Ovary (tissue), 3 donors: ENCODE results near the gene LILRA1.

Source experiments
- POLR2A ChIP-seq: fragments of 450-650 bp; IDR thresholded peaks from one replicate; pipeline ENCODE4 v1.6.1; 2017; ENCODE audit warnings: antibody characterized with exemption, mild to moderate bottlenecking, moderate library complexity
- TF ChIP-seq, protein P1 (sequence below), 3 donors: fragments of 450-650 bp in 2 of 3; fragments of 200-600 bp in 1 of 3; IDR thresholded peaks; one replicate each; pipeline versions ENCODE4 v1.5.1 to v1.8.0; 2016 to 2022; ENCODE audit warnings: antibody characterized with exemption in 3 of 3, mild to moderate bottlenecking in 1 of 3
- donor health status: DM: no; HTN: no; CAD: no.

DNA sequence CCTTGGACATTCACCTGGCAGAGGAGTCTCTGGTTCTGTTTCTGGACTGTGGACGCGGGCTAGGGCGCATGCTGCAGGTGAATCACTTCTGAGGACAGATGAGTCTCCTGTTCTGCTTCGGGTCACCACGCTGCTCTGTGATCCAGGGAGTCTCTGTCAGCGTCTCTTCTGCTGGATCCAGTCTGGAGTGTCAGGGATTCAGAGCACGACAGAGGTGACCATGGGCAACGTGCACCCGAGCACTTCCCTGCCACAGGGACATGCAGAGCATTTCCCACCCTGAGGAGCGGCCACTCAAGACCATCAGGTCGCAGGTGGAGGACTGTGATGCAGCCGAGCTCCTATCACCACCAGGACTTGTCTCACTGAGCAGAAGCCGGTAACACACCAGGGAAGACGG, 44.2 kb upstream of the LILRA1 start:
- TF ChIP-seq, protein P1, sequence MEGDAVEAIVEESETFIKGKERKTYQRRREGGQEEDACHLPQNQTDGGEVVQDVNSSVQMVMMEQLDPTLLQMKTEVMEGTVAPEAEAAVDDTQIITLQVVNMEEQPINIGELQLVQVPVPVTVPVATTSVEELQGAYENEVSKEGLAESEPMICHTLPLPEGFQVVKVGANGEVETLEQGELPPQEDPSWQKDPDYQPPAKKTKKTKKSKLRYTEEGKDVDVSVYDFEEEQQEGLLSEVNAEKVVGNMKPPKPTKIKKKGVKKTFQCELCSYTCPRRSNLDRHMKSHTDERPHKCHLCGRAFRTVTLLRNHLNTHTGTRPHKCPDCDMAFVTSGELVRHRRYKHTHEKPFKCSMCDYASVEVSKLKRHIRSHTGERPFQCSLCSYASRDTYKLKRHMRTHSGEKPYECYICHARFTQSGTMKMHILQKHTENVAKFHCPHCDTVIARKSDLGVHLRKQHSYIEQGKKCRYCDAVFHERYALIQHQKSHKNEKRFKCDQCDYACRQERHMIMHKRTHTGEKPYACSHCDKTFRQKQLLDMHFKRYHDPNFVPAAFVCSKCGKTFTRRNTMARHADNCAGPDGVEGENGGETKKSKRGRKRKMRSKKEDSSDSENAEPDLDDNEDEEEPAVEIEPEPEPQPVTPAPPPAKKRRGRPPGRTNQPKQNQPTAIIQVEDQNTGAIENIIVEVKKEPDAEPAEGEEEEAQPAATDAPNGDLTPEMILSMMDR (IDR thresholded peaks at IDR 0.05), result no peak
- TF ChIP-seq POLR2A, result no peak
